Activated T-cell treated with anti-CD3 and anti-CD28 coated beads, Interleukin-2, amount 50 U/mL, for 48 hours (primary cell): Measurements from ENCODE around the gene PDE6D.

Source experiments
- DNase-seq, 2 experiments: peaks; one replicate each; pipeline ENCODE4 v3.0.0-alpha.2; 2020

Gene PDE6D

DNA sequence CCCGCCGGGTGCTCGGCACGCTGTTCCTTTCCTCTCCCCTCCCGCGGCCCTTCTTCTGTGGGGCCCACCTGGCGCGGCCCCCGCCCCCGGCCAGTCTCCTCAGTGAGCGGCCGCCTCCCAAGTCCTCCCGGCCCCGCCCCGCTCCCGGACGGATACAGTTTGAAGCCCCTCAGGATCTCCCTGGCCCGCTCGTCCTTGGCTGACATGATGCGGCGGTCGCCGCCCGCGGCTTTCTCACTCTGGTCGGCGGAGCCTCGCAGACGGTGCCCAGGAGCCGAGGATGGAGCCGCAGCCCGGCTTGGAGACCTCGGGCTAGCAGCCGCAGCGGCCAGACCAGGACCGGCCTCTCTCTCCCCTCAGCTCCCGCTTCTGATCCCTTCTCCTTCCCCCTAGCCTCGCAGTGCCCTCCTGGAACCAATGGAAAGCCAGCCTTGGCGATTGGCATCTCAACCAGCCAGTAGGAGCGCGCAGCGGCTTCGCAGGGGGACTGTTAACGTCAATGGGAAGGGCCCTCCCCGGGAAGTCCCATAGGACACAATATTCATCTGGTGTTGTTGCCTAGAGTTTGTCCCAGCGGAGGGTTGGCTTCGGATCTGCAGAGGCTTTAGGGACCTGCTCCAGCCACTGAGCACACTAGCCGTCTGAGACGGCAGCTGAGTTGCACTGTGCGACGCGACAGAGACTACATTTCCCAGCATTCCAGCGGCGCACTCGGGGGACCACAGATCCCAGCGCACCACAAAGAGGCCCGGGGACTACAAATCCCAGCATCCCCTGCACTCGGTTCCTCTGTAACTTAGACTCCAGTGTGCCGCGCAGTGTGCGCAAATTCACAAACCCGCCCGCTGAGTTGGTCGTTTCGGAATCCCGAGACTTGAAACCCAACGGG, at the start of gene PDE6D:
PDE6D (minus strand) TSS at position 374 of the 889 bp plus-strand sequence; CDS start at position 206, 168 bp downstream.
- DNase-seq = peak; percentile 99

DNA sequence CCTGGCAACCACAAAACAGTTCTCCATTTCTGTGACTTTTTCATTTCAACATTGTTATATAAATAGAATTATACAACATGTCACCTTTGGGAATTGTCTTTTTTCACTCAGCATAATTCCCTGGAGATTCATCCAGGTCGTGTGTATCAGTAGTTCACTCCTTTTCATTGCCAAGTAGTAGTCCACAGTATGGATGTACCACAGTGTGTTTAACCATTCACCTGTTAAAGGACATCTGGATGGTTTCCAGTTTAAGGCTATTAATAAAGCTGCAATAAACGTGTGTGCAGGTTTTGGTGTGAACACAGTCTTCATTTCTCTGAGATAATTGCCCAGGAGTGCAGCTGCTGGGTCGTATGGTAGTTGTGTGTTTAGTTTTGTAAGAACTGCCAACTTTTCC, 40.8 kb upstream of the PDE6D start:
- no peak for DNase-seq

DNA sequence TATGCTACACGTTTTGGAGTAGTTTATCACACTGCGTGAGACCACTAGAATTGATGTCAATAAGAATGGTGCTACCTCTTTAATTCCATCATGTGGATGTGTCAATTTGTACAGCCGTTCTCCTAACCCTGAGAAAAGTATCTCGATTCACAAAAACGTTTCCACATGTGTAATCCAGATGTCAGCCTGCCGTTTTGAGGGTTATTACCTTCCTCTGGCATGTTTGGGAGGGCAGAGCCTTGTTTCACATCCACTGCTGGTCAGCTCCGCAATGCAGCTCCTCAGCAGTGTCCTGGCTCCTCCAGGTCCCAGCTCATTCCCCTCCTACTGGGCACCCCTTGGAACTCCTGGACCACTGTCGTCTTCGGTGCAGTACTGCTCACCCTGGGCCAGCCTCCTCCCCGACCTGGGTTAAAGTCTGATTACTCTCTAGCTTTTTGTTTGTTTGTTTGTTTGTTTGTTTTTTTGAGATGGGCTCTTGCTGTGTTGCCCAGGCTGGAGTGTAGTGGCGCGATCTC, 39.8 kb upstream of the PDE6D start:
- DNase-seq = no peak

DNA sequence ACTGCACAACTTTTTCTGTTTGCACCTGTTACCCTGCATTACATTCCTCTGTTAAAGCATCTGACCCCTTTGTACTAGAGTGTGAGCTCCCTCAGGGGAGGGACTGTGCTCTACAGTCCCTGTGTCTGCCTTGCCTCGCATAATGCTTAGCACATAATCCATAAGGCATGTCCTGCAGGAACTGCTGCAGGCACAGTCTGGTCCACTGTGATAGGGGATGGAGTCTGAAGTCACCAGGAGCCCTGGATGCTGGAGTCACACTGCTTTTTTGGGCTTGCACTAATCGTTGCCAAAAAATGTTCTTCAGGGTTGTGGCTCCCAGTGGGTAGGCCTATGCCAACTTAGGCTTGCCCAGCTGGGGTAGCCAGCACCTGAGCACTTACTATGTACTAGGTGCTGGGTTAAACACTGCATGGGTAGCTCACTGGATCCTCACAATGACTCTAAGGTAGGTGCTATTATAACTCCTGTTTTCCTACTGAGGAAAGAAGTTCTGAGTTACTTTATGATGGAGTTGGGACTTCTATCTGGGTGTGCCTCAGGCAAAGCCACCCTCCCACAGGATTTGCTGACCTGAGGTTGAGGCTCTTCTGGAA, 38.5 kb upstream of the PDE6D start:
- DNase-seq = no peak

DNA sequence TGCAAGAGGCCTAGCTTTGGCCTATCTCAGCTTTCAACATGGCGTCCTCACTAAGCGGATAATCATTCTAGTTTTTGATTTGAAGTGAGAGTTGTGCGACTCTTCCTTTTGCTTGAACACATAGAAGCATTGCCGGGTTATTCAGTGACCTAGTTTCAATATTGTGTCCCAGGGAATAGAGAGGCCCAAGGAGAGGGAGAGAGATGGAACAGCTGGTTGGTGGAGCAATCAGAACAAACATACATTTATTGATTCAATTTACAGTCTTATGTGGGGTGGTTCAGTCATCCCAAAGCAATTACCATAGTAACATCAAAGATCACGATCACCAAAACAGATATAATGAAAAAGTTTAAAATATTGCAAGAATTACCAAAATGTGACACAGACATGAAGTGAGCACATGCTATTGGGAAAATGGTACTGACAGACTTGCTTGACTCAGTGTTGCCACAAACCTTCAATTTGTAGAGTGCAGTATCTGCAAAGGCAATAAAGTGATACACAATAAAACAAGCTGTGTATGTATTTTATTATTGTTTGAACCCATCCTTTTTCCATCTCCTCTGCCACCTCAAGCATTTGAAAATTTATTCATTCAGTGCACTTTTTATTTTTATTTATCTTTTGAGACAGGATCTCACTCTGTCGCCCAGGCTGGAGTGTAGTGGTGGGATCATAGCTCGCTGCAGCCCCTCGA, 35.4 kb upstream of the PDE6D start:
- DNase-seq = no peak

DNA sequence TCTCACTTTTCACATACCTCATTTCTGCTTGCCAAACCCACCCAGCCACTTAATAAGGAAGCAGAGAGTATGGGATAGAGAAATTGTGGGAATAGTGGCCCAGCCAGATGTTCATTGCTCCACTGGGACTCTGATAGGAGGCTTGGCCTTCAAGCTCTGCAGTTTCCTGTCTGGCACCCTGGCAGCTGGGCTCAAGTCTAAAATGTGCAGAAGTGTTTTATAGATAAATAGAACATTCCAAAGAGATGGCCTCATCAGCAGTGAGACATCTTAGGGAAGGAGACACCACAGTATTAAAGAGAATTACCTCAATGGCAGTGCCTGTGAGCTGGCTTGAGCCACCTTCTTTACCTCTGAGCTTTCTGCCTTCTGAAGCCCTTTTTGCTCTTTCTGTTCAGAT, 29.8 kb upstream of the PDE6D start:
- no peak for DNase-seq

DNA sequence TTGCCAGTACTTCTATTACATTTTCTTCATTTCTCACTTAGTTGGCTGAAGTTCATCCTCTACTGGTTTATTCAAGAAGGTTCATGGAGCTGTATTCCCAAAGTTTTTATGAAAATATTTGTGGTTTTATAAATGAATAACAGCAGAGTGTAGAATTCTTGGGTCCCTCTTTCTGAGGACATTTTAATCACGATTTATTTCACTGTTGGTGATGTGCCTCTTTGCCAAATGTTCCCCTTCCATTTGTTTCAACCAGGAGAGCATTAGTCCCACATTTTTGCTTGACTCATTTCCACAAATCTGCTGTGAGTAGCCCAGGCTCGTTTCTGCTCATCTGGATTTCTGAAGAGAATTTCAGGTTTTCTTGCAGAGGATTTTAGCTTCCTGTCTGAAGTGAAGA, 25.9 kb upstream of the PDE6D start:
- no peak for DNase-seq

DNA sequence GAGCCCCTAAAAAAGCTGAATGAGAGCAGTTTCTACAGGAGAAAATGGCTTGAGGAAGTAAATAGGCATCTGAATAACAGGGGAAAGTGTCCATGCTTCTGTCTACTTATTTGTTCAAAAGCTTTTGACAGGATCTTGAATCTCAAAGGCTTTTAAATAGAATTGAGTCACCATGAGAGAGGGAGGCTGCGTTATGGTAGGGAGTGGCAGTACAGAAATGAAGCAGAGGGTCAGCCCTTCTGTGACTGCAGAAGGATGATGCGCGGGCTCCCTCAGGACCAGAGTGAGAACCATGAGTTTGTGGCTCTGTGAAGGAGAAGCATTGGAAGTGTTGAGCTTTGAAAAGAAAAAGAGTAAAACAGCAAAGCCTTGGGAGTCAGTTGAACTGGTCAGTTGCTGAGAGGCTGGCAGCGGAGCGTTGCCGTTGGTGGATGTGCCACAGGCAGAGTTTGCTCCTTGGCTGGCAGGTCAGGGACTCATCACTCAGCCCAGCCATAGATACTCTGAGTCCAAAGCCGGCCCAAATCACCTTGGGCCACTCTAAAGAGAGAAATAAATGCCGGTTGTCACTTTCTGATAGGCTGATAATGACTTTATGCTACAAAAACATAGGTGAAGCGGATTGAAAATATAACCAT, 22.5 kb upstream of the PDE6D start:
- no peak for DNase-seq

DNA sequence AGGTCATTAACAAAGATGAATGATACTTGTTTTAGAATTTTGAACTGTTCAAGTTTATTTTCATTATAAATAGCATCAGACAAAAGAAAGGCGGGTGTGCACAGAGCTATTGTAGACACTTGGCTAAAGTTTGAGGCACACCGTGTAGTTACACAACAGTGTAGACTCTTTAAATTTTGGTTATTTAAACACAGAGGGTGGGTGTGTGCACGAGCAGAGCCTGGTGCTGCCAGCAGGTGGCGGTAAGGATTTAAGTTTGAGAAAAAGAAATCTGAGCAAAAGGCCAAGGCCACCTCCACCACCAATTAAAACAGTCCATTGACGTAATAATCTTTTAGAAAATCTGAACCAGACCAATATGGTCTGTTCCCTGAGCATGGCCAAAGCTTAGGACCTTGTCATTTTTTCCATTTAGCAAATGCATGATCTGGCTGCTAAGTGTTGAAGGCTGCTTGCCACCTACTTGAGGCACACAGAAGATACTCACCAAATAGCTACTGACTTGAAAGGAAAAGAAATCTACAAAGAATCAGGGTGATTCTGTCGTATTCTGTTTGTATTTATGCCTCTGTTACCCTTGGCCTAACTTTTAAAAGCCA, 19.5 kb upstream of the PDE6D start:
- DNase-seq = peak; percentile 59 to 67

DNA sequence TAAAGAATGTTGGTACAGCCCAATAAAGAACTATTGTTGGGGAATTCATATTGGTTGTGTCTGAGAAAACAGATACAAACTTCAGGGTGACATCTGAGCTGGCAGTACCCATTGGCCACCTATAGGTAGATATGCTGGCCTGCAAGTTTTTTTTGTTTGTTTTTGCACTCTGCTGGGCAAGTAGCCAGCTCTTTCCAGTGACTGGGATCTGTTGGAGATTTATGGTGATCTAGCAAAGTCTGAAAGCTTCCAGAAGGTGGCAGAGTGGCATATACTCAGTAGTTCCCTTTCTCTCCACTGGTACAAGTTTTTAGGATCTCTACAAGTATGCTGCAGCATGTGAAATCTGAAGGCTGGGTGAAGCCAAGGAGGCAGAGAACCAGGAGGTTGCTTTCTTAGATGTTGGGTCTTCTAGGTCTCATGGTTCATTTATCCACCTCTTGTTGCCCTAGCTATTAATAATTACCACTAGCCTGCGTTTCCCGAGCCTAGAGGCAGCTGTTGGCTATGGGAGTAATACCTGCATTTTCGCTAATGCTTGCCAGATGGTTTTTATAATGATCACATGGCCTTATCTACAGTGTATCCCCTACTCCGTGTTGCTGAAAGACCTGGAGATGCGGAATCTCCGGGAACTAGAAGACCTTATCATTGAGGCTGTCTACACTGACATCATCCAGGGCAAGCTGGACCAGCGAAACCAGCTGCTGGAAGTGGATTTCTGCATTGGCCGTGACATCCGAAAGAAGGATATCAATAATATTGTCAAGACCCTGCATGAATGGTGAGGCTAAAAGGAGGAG, 14.6 kb upstream of the PDE6D start:
- DNase-seq = no peak

DNA sequence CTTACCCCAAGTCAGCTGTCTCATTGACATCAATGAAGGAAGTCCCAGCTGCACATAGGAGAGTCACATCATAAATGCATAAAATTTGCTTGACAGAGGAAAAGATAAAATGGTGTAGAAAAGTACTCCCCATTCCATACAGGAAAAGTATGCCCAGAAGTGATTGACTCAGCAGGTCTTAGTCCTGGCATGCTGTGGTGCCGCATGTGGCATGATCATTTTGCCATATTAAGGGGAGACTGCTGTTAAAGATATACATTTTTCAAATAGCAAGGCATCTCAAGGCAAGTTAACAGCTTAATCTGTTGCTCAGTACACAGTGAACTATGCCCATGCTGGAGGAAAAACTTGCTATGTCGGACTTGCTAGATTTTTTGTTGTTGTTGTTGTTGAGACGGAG, 13.3 kb upstream of the PDE6D start:
- DNase-seq = no peak

DNA sequence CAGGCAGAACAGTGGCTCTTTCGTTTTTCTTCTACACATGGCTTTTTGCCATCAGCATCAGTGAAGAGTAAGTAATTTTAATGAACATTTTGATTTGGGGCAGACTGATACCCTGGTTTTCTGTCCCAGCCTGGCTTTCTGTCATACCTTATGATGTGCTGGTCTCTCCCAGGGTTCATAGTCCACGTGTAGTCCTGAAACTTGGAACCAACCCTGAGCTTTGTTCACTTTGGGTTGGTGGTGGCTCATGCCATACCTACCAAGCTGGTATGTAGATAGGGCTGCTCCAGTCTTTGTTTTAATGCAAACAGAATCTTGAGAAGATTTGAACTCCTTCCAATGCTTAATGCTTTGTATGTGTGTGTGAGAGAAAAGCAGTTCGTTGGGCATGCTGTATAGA, 10.0 kb upstream of the PDE6D start:
- DNase-seq = no peak

DNA sequence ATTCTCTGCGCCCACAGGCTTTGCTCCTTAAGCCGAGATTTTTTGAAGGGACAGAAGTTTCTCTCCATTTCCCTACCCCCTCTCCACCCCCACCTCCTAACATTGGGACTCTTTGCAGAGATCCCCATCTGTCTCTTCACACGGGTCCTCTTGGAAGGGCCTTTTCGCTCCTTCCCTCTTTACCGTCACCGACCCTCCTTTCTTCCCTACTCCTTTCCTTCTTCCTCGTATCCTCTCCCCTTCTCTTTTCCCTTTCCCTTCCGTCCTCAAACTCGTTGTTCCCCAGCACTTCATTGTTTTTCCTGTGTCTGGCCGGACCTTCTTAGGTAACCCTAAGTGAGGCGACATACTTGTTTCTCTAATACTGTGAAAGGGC, 5.8 kb upstream of the PDE6D start:
- no peak for DNase-seq

DNA sequence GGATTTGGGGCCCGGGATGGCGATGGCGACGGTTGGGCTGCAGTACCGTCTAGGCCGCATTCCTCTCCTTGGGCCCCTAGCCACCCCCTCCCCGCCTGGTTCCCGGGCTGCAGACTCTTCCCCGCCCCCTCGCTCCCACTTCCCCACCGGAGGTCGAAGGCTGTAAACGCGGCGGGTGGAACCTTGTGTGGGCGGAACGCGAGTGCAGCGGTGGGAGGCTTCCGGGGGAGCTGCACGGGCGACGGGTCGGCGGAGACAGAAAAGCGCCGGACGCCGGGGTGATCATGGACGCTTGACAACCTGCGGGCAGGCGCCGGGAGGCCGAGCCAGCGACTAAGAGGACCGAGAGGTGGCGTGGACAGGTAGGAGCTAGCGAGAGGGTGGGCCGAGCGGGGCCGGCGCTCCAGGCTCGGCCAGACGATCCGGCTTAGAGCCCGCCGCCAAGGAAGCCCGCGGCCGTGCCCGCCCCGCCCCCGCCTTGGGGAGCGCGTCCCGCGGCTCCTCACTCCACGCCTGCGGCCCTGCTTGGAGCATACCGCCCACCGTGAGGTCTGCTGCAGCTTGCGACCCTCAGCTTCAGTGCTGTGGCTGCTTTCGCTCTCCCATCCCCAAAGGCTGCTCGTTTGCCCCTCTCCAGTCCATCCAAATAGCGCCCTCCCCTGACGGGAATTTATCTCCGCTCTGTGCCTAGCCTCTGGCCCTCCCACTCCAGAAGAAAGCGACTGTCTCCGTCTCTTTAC, 5.3 kb upstream of the PDE6D start, which contains the start of gene COPS7B:
COPS7B (plus strand) TSS at position 269 of the 740 bp plus-strand sequence. CDS start 2,126 bp downstream, outside the sequence.
- DNase-seq = peak; percentile 87 to 92

DNA sequence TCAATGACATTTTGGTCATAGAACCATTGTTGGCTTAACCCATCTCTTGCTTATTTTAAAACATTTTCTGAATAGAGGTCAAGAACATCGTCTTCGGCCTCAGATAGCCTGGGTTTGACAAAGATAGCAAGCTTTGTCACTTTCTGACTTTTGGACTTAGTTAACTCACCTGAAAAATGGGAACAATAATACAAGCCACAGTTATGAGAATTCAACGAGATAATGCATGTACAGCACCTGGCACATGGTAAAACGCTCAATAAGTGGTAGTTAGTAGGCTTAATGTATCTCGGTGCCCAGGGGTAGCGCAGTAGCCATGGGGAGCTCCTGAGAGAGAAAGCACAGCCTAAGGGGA, 4.7 kb upstream of the PDE6D start:
- no peak for DNase-seq

DNA sequence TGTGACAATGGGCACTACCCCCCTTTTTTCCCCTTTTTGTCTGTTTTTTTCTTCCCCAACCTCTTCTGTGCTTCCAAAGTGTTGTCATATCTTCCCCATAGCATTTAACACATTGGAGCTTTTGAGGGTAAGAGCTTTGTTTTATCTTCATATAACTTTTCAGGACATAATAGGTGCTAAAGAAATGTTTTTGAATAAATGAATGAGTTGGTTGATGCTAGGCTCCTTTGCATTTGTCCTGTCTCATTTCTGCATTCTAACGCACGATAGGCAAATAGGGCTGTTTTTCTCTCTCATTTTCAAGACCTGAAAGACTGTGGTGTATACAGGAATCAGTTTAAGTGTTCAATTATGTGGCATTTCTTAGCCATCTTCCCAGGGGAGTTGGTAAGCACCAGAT, 4.3 kb upstream of the PDE6D start:
- no peak for DNase-seq

DNA sequence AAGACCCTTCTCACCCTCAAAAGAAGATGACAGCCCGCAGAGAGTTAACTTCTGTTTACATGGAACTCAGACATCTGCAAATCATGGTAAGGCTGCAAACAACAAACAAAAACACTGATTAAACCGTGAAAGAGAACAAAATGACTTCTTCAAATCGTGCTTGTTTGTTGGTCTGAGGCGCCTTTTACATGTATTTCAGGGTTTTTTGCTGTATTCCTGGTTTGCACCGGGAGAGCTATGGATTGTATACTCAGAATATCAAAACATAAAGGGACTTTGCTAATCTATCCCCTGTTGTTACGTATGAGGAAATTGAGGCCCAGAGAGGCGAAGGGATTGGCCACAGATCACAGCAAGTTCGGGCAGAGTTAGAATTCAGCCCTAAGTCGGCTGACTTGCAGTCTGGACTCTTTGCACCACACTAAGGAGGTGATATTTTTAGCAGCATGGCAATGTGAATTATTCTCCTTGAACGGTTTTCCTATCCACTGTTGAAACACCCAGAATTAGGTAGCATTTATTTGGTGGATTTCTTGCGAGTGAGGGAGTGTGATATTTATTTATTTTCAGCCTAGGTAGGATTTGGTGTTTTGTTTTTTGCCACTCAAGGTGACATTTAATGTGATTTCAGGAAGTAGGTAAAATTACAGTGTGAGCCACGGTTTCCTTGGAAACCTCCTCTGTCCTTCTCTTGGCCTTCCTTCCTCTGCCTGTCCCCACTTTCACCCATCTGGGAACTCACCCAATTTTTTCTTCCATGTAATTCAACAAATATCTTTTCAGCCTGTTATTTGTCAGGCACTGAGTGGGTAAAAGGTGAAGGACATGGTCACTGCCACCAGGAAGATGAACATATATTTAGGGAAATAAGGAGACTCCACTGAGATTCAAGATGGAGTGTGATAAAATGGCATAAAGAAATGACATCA, 980 bp upstream of the PDE6D start:
- DNase-seq = peak in 1 of 2 experiments; percentile 34

DNA sequence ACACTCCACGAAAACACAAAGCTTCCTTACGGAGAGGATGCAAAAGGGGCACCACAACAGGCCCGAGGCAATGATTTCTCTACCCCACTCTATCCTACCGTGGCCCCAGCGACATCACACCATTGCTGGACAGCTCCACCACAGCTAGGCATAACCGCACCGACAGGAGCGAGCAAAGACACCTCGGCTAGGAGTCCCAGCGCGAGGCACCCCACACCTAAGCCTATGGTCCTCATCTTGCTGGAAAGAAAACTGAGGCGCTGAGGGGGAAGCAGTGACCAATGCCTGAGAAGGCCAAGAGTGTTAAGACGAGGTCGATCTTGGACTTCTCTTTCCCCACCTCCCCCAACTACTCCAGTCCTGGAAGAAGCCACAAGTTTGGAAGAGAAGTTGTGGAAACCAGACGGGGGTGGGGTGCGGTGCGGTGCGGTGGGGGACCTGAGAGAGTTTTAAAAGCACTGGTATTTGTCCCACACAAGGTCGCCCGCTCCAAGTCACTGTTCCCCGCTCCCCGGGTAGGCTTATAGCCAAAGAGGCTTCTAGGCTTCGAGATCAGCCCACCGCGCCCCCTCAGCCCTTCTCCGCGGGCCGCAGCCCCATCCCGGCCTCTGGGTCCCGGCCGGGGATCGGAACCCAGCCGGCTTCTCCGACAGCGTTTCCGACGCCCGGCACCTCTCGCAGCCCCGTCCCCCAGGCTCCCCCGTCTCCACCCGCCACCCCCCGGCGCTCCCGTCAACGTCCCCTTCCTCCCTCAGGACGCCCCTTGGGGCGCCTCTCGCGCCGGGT, 766 bp downstream of the PDE6D start:
- DNase-seq = peak; percentile 29 to 35
